Activated naive CD4-positive, alpha-beta T cell treated with anti-CD3 and anti-CD28 coated beads for 36 hours (primary cell): ENCODE data around the gene NECTIN2. TPM values are rescaled to one million over a fixed set of nuclear protein-coding genes. Genes with fewer than 3 reads are reported as not detected.
"Not testable (repeated sequence)": the region's sequence is repeated elsewhere in the genome, so short reads cannot be mapped to it uniquely, and the experiment has no call there.

Experiments used
- CTCF ChIA-PET: fragments of 350-600 bp; sonication (Branson Sonifier 250); formaldehyde crosslinking; loops from one replicate; lab custom pipeline; 2021; ENCODE audit warnings: antibody characterized with exemption; lab: Charles Lee
- DNase-seq: peaks from one replicate; pipeline ENCODE4 v3.0.0-alpha.2; 2020
- H3K27ac Mint-ChIP-seq: one replicate; pipeline ENCODE4 v1.8.0; 2021; ENCODE audit warnings: mild to moderate bottlenecking, mixed read lengths
- H3K27me3 Mint-ChIP-seq: one replicate; pipeline ENCODE4 v1.8.0; 2021; ENCODE audit warnings: low read depth, mixed read lengths
- H3K36me3 Mint-ChIP-seq: one replicate; pipeline ENCODE4 v1.8.0; 2021; ENCODE audit warnings: low read depth, mixed read lengths
- H3K4me1 Mint-ChIP-seq: one replicate; pipeline ENCODE4 v1.8.0; 2021; ENCODE audit warnings: low read depth, mixed read lengths
- H3K4me3 Mint-ChIP-seq: one replicate; pipeline ENCODE4 v1.8.0; 2021; ENCODE audit warnings: mild to moderate bottlenecking, moderate library complexity, mixed read lengths
- H3K9me3 Mint-ChIP-seq: one replicate; pipeline ENCODE4 v1.8.0; 2021; ENCODE audit warnings: mixed read lengths
- intact Hi-C: fragments of 100-400 bp; cut with micrococcal nuclease; formaldehyde crosslinking; loops from one replicate; pipeline ENCODE4 v1.15.1; 2023
- total RNA-seq, 2 experiments: library from RNA; stranded (reverse); gene quantifications; one replicate each; pipeline ENCODE4 v1.2.3, GENCODE V29; 2021

The NECTIN2 gene
- total RNA-seq, 2 experiments from 2014 or later: 0.88 to 1.1 TPM

GRCh38 chr19:44908074-44908835 is 62.2 kb downstream of the NECTIN2 start:
- Mint-ChIP-seq H3K4me1 (peaks cover 12% of the 10 kb centered on the region), H3K27me3 (peaks cover 39% of the 10 kb centered on the region), H3K27ac (no peak overlapping the region), H3K36me3 (peaks cover 2% of the 10 kb centered on the region), H3K4me3 (no peak overlapping the region), H3K9me3 (no peaks in the 10 kb centered on the region)
- no peak for DNase-seq
- CTCF ChIA-PET: interaction anchor here (1.0 to 1.1 kb wide), 2 partner anchors 16 to 45 kb away, joined by 3 read pairs; no protein-coding TSS in a partner anchor
- intact Hi-C loops: loop anchor here (10.0 kb wide), 1 partner anchor 427 kb away; no protein-coding TSS in a partner anchor

- CTCF ChIA-PET: no interaction called here
- intact Hi-C loops: loop anchor here (10.0 kb wide), 1 partner anchor 426 kb away; no protein-coding TSS in a partner anchor
- peaks cover 43% of the 10 kb centered on the region for H3K27me3 Mint-ChIP-seq
- no peaks in the 10 kb centered on the region for H3K36me3 Mint-ChIP-seq
- DNase-seq: no peak
- no peaks in the 10 kb centered on the region for H3K9me3 Mint-ChIP-seq
- H3K4me3 Mint-ChIP-seq: no peak overlapping the region
- peaks cover 10% of the 10 kb centered on the region for H3K4me1 Mint-ChIP-seq
- no peak overlapping the region for H3K27ac Mint-ChIP-seq
Observed at GRCh38 chr19:44908836-44909261, 62.8 kb downstream of the NECTIN2 start.

GRCh38 chr19:44909775-44910174 is 63.7 kb downstream of the NECTIN2 start:
- Mint-ChIP-seq H3K27ac (no peak overlapping the region), H3K4me3 (no peak overlapping the region), H3K36me3 (no peaks in the 10 kb centered on the region), H3K4me1 (peaks cover 17% of the 10 kb centered on the region), H3K27me3 (peaks cover 50% of the 10 kb centered on the region), H3K9me3 (no peaks in the 10 kb centered on the region)
- intact Hi-C loops: loop anchor here (10.0 kb wide), 1 partner anchor 425 kb away; no protein-coding TSS in a partner anchor
- DNase-seq: no peak
- CTCF ChIA-PET: interaction anchor here (0.6 to 0.7 kb wide), 2 partner anchors 31 to 92 kb away, joined by 3 read pairs; no protein-coding TSS in a partner anchor

GRCh38 chr19:44911896-44912295 is 65.8 kb downstream of the NECTIN2 start:
- H3K9me3 Mint-ChIP-seq, DNase-seq, H3K36me3 Mint-ChIP-seq, H3K27ac Mint-ChIP-seq, intact Hi-C loops, H3K4me3 Mint-ChIP-seq: not testable (repeated sequence)
- CTCF ChIA-PET: interaction anchor here (1.1 to 2.1 kb wide), 2 partner anchors 40 to 43 kb away, joined by 3 to 9 read pairs; partner anchors contain the start of gene CLPTM1
- Mint-ChIP-seq H3K4me1 (peaks cover 10% of the 10 kb centered on the region), H3K27me3 (peaks cover 37% of the 10 kb centered on the region)

GRCh38 chr19:44912854-44913253 is 66.8 kb downstream of the NECTIN2 start:
- Mint-ChIP-seq H3K27ac (no peak overlapping the region), H3K9me3 (no peaks in the 10 kb centered on the region), H3K27me3 (peaks cover 33% of the 10 kb centered on the region), H3K36me3 (no peaks in the 10 kb centered on the region), H3K4me1 (peaks cover 9% of the 10 kb centered on the region), H3K4me3 (no peak overlapping the region)
- DNase-seq: no peak
- CTCF ChIA-PET: no interaction called here
- intact Hi-C loops: no loop called here

GRCh38 chr19:44913512-44914432 is 67.7 kb downstream of the NECTIN2 start:
- not testable (repeated sequence) for H3K27ac Mint-ChIP-seq
- peaks cover 30% of the 10 kb centered on the region for H3K27me3 Mint-ChIP-seq

GRCh38 chr19:44914433-44915206 is 68.5 kb downstream of the NECTIN2 start, which contains the start of gene APOC1:
Gene APOC1 (plus strand): TSS chr19:44914608. CDS start chr19:44914892, 284 bp downstream.
- peak; percentile 86 for DNase-seq
- Mint-ChIP-seq H3K27ac (peak within 1 kb of the TSS; percentile 46), H3K4me3 (peak within 1 kb of the TSS; percentile 91), H3K27me3 (peaks cover 30% of the 10 kb centered on the region)
- not testable (repeated sequence) for H3K36me3 Mint-ChIP-seq, H3K4me1 Mint-ChIP-seq, H3K9me3 Mint-ChIP-seq
- intact Hi-C loops: loop anchor here (2.0 kb wide), 1 partner anchor 24 kb away; the partner anchor contains the start of gene TOMM40
- CTCF ChIA-PET: interaction anchor here (1.1 kb wide), 1 partner anchor 38 kb away, joined by 5 read pairs; no protein-coding TSS in a partner anchor

More at GRCh38 chr19:44913512-44914432, 67.7 kb downstream of the NECTIN2 start:
- H3K4me3 Mint-ChIP-seq: peak overlapping the region; percentile 91
- intact Hi-C loops: loop anchor here (2.0 kb wide), 1 partner anchor 23 kb away; the partner anchor contains the start of gene TOMM40
- DNase-seq, H3K36me3 Mint-ChIP-seq, H3K4me1 Mint-ChIP-seq, H3K9me3 Mint-ChIP-seq, CTCF ChIA-PET: not testable (repeated sequence)

- no peaks in the 10 kb centered on the region for H3K9me3 Mint-ChIP-seq
- no peaks in the 10 kb centered on the region for H3K4me1 Mint-ChIP-seq
- CTCF ChIA-PET: no interaction called here
- no peak overlapping the region for H3K27ac Mint-ChIP-seq
- no peaks in the 10 kb centered on the region for H3K36me3 Mint-ChIP-seq
- H3K27me3 Mint-ChIP-seq: peaks cover 18% of the 10 kb centered on the region
- H3K4me3 Mint-ChIP-seq: no peak overlapping the region
- no peak for DNase-seq
- intact Hi-C loops: no loop called here
Observed at GRCh38 chr19:44924243-44924725, 78.2 kb downstream of the NECTIN2 start.

GRCh38 chr19:44925114-44925891 is 79.2 kb downstream of the NECTIN2 start:
- H3K9me3 Mint-ChIP-seq: no peaks in the 10 kb centered on the region
- H3K27me3 Mint-ChIP-seq: peaks cover 18% of the 10 kb centered on the region
- CTCF ChIA-PET: interaction anchor here (0.7 kb wide), 1 partner anchor 27 kb away, joined by 3 read pairs; no protein-coding TSS in a partner anchor
- no peaks in the 10 kb centered on the region for H3K4me1 Mint-ChIP-seq
- no peaks in the 10 kb centered on the region for H3K36me3 Mint-ChIP-seq
- H3K27ac Mint-ChIP-seq: no peak overlapping the region
- intact Hi-C loops: no loop called here
- H3K4me3 Mint-ChIP-seq: no peak overlapping the region
- no peak for DNase-seq

GRCh38 chr19:44926245-44927077 is 80.4 kb downstream of the NECTIN2 start:
- H3K27ac Mint-ChIP-seq, intact Hi-C loops, DNase-seq, H3K9me3 Mint-ChIP-seq, H3K36me3 Mint-ChIP-seq, H3K4me1 Mint-ChIP-seq, H3K4me3 Mint-ChIP-seq: not testable (repeated sequence)
- CTCF ChIA-PET: interaction anchor here (0.6 to 0.7 kb wide), 2 partner anchors 26 to 1496 kb away, joined by 3 read pairs; no protein-coding TSS in a partner anchor
- peaks cover 18% of the 10 kb centered on the region for H3K27me3 Mint-ChIP-seq
